Fibroblast of lung (primary cell): Measurements from ENCODE around the gene SPTBN1.

Experiments
- EZH2 ChIP-seq: IDR thresholded peaks from 2 replicates; pipeline ENCODE4 v1.5.1; 2012; ENCODE audit warnings: low read length, control low read depth, mild to moderate bottlenecking; ENCODE audit errors: missing control alignments
- TF ChIP-seq, protein P1 (sequence below), 2 donors: IDR thresholded peaks in 1 of 2; conservative IDR thresholded peaks in 1 of 2; 1 replicate in 1 of 2; 2 replicates in 1 of 2; pipeline ENCODE4 v1.5.1; 2011 to 2012; ENCODE audit warnings: low read length in 2 of 2, control low read depth in 1 of 2, inconsistent platforms in 1 of 2, low read depth in 1 of 2, mild to moderate bottlenecking in 1 of 2

DNA sequence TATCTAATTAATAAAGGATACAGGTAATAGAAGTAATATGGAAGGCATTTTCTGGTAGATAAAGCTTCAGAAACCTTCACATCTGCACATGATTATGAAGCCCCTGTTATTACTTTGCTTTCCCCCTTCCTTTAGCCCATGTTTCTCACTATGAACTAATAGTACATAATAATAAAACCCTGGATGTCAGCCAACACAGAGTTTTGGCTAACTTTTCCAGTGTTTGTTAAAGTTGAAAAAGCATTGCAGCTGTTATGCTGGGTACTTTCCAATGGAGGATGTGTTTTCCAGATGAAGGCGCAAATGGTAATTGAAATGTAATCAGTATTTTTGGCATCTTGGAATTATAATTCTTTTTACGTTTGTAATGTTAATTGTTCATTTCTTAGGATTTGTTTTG, 43.5 kb downstream of the SPTBN1 start:
- TF ChIP-seq, protein P1, sequence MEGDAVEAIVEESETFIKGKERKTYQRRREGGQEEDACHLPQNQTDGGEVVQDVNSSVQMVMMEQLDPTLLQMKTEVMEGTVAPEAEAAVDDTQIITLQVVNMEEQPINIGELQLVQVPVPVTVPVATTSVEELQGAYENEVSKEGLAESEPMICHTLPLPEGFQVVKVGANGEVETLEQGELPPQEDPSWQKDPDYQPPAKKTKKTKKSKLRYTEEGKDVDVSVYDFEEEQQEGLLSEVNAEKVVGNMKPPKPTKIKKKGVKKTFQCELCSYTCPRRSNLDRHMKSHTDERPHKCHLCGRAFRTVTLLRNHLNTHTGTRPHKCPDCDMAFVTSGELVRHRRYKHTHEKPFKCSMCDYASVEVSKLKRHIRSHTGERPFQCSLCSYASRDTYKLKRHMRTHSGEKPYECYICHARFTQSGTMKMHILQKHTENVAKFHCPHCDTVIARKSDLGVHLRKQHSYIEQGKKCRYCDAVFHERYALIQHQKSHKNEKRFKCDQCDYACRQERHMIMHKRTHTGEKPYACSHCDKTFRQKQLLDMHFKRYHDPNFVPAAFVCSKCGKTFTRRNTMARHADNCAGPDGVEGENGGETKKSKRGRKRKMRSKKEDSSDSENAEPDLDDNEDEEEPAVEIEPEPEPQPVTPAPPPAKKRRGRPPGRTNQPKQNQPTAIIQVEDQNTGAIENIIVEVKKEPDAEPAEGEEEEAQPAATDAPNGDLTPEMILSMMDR (conservative IDR thresholded peaks at IDR 0.05 in 1 of 2, IDR thresholded peaks at IDR 0.05 in 1 of 2; ENCODE audit: low read depth in 1 of 2, low read length in 2 of 2) = no peak
- TF ChIP-seq EZH2 = no peak
